ENCODE results near the gene MORN3.
A peak's percentile ranks its signal among the peaks of the same experiment; 100 is the strongest.
"Not testable (repeated sequence)": the region's sequence is repeated elsewhere in the genome, so short reads cannot be mapped to it uniquely, and the experiment has no call there.

The MORN3 gene

GRCh38 chr12:121637231-121637914 is 32.1 kb downstream of the MORN3 start:
- DNase-seq, result peak; percentile 42

- no peak for DNase-seq
These were observed 34.6 kb downstream of the MORN3 start for GRCh38 chr12:121634836-121635235.

GRCh38 chr12:121633833-121634196 is 35.6 kb downstream of the MORN3 start:
- DNase-seq, result not testable (repeated sequence)

DNA sequence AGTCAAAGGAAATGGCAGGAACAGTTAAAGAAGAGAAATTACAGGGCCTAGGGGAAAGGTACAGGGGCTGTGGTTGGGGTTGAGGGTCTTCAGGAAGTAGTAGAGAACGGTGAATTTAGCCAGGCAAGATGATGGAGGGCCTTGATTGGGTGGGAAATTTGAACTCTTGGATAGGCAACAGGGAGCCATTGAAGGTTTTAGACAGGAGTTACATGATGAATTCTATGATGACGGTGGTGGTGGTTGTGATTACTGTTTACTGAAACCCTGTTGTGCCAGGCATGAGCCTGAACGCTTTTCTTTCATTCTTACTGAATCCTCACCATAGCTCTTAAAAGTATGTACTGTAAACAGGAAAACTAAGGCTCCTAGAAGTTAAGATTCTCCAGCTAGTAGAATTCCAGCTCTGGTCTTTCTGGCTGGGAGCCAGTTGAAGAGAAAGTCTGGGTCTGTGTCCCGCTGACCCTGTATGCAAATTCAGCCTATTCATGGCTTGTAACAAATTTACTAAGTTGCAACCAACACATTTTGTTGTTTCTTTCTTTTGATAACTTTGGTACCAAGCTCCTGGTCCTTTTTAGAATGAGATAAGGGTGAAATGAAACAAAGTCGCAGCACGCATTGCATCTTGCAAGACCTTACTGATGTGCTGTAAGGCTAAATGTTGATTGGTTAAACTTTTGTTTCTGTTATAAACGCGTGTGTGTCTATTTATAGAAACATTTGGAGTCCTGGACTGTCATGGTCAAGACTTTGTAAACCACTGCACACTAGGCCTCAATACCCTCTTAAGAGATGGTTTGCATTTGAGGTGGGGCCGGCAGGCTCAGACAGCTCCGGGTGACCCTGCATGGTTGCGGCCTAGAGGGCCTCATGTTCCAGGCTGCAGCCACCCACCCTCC is 37.1 kb downstream of the MORN3 start:
- no peak for DNase-seq

- no peak for DNase-seq
These were observed 38.6 kb downstream of the MORN3 start for GRCh38 chr12:121630791-121631355.

DNA sequence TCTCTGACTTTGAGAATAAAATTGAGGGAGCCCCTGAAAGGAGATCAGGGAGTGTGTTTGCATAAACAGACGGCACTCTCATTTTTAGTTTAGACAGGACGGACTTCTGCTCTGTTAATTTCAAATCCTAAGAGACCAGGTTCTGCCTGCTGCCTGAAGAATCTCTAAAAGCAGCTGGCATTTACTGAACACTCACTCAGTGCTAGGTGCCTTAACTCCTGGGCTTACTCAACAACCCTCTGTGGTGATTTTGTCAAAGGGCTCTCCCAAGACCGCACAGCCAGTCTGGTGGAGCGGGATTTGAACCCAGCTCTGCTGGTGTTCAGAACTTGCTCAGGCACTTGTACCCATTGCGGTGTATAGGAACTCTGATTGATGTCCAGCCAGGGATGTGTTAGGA is 40.9 kb downstream of the MORN3 start:
- DNase-seq, result no peak

GRCh38 chr12:121628037-121628436 is 41.4 kb downstream of the MORN3 start:
- DNase-seq, result no peak

GRCh38 chr12:121626853-121627640 is 42.4 kb downstream of the MORN3 start:
- DNase-seq, result peak; percentile 74

GRCh38 chr12:121626087-121626852 is 43.2 kb downstream of the MORN3 start, which contains the start of gene ORAI1:
TSS of gene ORAI1 (plus strand) at chr12:121626530.
- DNase-seq, result peak; percentile 88

GRCh38 chr12:121620333-121620891 is 49.0 kb downstream of the MORN3 start:
- no peak for DNase-seq

DNA sequence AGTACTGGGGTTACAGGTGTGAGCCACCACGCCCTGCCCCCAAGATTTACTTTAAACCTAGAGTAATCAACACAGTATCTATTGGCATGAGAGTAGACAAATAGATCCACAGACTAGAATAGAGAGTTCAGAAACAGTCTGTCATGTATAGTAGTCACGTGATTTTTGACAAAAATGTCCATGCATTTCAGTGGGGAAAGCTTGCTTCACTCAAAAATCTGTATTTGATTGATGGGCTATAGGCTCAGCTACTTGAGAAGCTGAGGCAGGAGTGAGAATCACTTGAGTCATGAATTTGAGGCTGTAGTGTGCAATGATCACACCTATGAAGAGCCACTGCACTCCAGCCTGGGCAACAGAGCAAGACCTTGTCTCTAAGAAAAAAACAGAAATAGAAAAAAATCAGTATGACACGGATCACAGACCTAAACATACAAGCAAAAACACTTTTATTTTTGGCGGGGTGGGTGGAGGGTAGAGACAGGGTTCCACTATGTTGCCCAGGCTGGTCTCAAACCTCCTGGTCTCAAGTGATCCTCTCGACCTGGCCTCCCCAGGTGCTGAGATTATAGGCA is 50.7 kb downstream of the MORN3 start:
- no peak for DNase-seq

DNA sequence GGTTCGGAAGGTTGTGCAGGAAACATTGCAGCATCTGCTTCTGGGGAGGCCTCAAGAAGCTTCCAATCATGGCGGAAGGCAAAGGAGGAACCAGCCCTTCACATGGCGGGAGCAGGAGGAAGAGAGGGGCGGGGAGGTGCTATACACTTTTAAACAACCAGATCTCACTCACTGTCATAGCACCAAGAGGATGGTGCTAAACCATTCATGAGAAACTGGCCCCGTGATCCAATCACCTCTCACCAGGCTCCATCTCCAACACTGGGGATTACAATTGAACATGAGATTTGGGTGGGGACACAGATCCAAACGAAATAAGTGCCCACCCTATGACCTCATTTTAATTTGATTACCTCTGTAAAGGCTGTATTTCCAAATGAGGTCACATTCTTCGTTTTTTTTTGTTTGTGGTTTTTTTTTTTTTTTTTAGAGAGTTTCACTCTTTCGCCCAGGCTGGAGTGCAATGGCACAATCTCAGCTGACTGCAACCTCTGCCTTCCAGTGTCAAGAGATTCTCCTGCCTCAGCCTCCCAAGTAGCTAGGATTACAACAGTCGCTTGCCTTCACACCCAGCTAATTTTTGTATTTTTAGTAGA is 54.5 kb downstream of the MORN3 start:
- DNase-seq, result no peak

- no peak for DNase-seq
These were observed 56.0 kb downstream of the MORN3 start for GRCh38 chr12:121613462-121613861.

DNA sequence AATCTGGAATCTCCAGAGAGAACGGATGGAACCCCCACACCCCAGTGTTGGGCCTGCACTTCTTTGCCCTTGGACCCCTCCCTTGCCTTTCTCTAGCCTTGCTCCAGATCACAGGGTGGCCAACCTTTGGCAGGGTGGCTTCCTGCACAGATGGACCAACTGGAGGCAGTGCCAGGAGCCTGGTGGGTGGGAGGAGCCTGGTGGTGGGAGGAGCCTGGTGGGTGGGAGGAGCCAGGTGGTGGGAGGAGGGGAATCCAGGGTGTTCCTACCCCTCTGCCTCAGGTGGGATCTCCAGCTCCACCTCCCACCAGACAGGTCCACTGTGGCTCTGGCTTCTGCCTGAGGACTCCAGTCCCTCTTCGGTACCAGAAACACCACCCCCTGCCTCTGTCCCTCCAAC is 58.1 kb downstream of the MORN3 start:
- no peak for DNase-seq

DNA sequence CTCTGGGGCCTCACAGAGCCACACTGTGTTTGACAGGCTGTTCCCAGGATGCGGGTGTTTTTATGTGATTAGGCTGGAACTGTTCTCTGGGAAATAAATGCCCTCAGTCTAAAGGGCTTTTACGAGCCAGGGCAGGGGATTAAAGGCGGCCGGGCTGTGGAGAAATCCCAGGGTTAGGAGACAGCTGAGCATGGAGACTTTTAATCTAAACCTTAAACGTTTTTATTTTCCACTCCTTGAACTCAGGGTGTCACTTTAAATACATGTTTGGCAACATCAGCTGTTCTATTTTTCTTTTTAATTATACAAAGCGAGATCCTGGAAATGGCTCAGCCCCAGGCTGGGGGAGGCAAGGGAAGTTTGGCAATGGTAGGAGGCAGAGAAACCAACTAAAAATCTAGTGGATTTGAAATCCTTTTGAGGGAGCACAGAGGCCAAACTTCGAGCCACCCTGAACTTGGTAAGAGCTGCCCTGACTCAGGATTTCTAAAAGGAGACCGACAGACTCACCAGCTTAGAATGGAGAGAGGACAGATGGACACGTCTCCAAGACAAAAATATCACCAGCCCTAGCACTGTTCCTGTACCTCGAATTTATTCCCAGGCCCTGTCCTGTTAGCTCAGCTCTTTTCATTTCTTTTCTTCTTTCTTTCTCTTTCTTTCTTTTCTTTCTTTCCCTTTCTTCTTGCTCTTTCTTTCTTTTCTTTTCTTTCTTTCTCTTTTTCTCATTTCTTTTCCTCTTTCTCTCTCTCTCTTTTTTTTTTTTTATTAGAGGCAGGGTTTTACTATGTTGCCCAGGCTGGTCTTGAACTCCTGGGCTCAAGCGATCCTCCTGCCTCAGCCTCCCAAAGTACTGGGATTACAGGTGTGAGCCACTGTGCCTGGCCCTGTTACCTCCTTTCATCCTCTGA is 59.0 kb downstream of the MORN3 start:
- DNase-seq, result no peak

DNA sequence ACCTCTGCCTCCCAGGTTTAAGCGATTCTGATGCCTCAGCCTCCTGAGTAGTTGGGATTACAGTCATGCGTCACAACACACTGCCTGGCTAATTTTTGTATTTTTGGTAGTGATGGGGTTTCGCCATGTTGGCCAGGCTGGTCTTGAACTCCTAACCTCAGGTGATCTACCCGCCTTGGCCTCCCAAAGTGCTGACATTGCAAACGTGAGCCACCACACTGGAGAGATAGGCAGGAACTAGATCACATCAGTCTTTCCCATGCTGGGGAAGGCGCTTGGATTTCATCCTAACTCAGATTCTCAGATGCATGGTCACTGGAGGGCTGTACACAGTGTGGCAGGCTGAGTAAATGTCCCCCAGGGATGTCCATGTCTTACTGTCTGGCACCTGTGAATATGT is 61.2 kb downstream of the MORN3 start:
- DNase-seq, result no peak

DNA sequence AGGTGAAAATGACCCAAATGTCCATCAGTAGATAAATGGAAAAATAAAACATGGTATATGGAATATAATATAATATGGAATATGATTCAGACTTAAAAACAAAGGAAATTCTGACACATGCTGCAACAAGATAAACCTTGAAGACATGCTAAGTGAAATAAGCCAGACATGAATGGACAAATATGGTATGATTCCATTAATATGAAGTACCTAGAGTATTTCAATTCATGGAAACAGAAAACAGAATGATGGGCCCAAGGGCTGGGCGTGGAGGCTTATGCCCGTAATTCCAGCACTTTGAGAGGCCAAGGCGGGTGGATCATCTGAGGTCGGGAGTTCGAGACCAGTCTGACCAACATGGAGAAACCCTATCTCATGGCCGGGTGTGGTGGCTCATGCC is 65.9 kb downstream of the MORN3 start:
- DNase-seq, result no peak

DNA sequence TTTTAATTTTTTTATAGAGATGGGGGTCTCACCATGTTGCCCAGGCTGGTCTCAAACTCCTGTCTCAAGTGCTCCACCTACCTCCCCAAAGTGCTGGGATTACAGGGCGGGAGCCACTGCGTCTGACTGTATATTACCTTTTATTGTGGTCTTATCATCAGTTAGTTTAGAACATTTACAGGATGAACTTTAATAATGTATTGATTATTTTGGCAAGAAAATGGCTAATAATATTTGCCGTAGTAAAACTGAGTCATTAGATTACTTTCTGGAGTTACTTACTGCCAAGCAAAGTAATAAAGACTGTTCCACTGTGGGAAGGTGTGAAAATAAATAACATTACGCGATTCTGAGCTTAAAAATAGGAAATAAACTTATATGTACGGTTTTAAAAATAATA is 66.7 kb downstream of the MORN3 start:
- no peak for DNase-seq

GRCh38 chr12:121600702-121601336 is 68.6 kb downstream of the MORN3 start:
- DNase-seq, result no peak

All from NK-92 treated with Interleukin-12 subunit alpha and Interleukin-12 subunit beta, amount 100 ng/mL, for 24 hours (cell line).